Liver (tissue), 9 donors: ENCODE measurements around the gene SIGLEC1. TPM values are rescaled to one million over a fixed set of nuclear protein-coding genes. Genes with fewer than 3 reads are reported as not detected.

Source experiments
- DNase-seq: peaks from one replicate; pipeline ENCODE4 v3.0.0-alpha.2; 2017; ENCODE audit warnings: low spot score
- H3K27ac ChIP-seq, 2 donors: one replicate each; pipeline ENCODE4 v1.7.0; 2013; ENCODE audit warnings: inconsistent platforms in 2 of 2, low read length in 2 of 2, control low read depth in 1 of 2, low read depth in 1 of 2, mild to moderate bottlenecking in 1 of 2
- H3K27me3 ChIP-seq, 4 donors: one replicate each; pipeline versions ENCODE4 v1.6.1 to v1.7.0; 2013; ENCODE audit warnings: low read length in 3 of 4, inconsistent platforms in 1 of 4, mild to moderate bottlenecking in 1 of 4, moderate library complexity in 1 of 4; ENCODE audit not compliant: control insufficient read depth in 4 of 4, insufficient read depth in 4 of 4
- H3K36me3 ChIP-seq, 4 donors: one replicate each; pipeline versions ENCODE4 v1.6.1 to v1.7.0; 2013; ENCODE audit warnings: low read length in 3 of 4, mild to moderate bottlenecking in 3 of 4, low read depth in 1 of 4, moderate library complexity in 1 of 4; ENCODE audit not compliant: control insufficient read depth in 4 of 4, insufficient read depth in 3 of 4
- H3K4me1 ChIP-seq, 4 donors: one replicate each; pipeline versions ENCODE4 v1.6.1 to v1.7.0; 2013; ENCODE audit warnings: low read length in 3 of 4, mild to moderate bottlenecking in 3 of 4, moderate library complexity in 1 of 4; ENCODE audit not compliant: control insufficient read depth in 4 of 4, insufficient read depth in 4 of 4
- H3K4me3 ChIP-seq, 3 donors: one replicate each; pipeline versions ENCODE4 v1.6.1 to v1.7.0; 2013; ENCODE audit warnings: low read length in 3 of 3, control low read depth in 1 of 3, low read depth in 1 of 3, mild to moderate bottlenecking in 1 of 3
- H3K9ac ChIP-seq, 2 donors: one replicate each; pipeline ENCODE4 v1.7.0; 2013; ENCODE audit warnings: low read length in 2 of 2, mild to moderate bottlenecking in 2 of 2, moderate library complexity in 2 of 2, control low read depth in 1 of 2, low read depth in 1 of 2
- H3K9me3 ChIP-seq, 4 donors: one replicate each; pipeline versions ENCODE4 v1.6.1 to v1.7.0; 2013; ENCODE audit warnings: low read length in 3 of 4; ENCODE audit not compliant: control insufficient read depth in 4 of 4
- CTCF ChIP-seq: fragments of 150-350 bp; IDR thresholded peaks from 2 replicates; pipeline ENCODE4 v1.5.1; 2017; ENCODE audit warnings: improper control_type of control experiment, low read depth, low read length; ENCODE audit not compliant: missing input control
- EGR1 ChIP-seq, 2 donors: IDR thresholded peaks; 2 replicates each; pipeline ENCODE4 v1.6.1; 2016 to 2018; ENCODE audit warnings: antibody characterized with exemption in 2 of 2, low read depth in 2 of 2
- FOXA1 ChIP-seq: IDR thresholded peaks from 2 replicates; pipeline ENCODE4 v1.6.1; 2016; ENCODE audit warnings: antibody characterized with exemption
- HNF4A ChIP-seq, 2 donors: conservative IDR thresholded peaks; 2 replicates each; pipeline ENCODE4 v1.6.1; 2016; ENCODE audit warnings: antibody characterized with exemption in 2 of 2, mild to moderate bottlenecking in 2 of 2
- JUND ChIP-seq, 2 donors: IDR thresholded peaks; 2 replicates each; pipeline ENCODE4 v1.6.1; 2016; ENCODE audit warnings: antibody characterized with exemption in 2 of 2
- MAX ChIP-seq: IDR thresholded peaks from 2 replicates; pipeline ENCODE4 v1.6.1; 2016; ENCODE audit warnings: antibody characterized with exemption
- RAD21 ChIP-seq, 2 donors: IDR thresholded peaks; 2 replicates each; pipeline ENCODE4 v1.6.1; 2016; ENCODE audit warnings: antibody characterized with exemption in 2 of 2, mild to moderate bottlenecking in 2 of 2
- SP1 ChIP-seq: IDR thresholded peaks from 2 replicates; pipeline ENCODE4 v1.6.1; 2018; ENCODE audit warnings: antibody characterized with exemption, mild to moderate bottlenecking
- TAF1 ChIP-seq: conservative IDR thresholded peaks from 2 replicates; pipeline ENCODE4 v1.6.1; 2016; ENCODE audit warnings: antibody characterized with exemption, mild to moderate bottlenecking
- ZBTB33 ChIP-seq: IDR thresholded peaks from 2 replicates; pipeline ENCODE4 v1.6.1; 2016; ENCODE audit warnings: antibody characterized with exemption
- WGBS: extraction: QIAGEN DNeasy Blood & Tissue Kit; methylation state at CpG from one replicate; pipeline ENCODE4 v1.1.7; 2013; 5-methylcytosine and 5-hydroxymethylcytosine counted together
- polyA plus RNA-seq, 2 donors: library from polyadenylated mRNA; stranded (reverse) in 1 of 2; unstranded in 1 of 2; fragments of 200-250 nt in 1 of 2; fragments of >200 nt in 1 of 2; fragmentation: Nextera tagmentation in 1 of 2; extraction: Ambion mirVana in 1 of 2; gene quantifications; one replicate each; pipeline versions ENCODE4 v1.2.1 to v1.2.3, GENCODE V29; 2013 to 2015
- total RNA-seq, 2 donors: library from RNA; depleted of rRNA; stranded (reverse); fragments of >200 nt; gene quantifications; one replicate each; pipeline ENCODE4 v1.2.3, GENCODE V29; 2014
- donor health status: healthy.
- donor health status: healthy.
- donor health status: healthy.
- donor health status: healthy.
- donor health status: healthy.

Gene SIGLEC1
- total and polyA plus RNA-seq, 4 donors, result 2.3 to 7.8 (median 7.1) TPM

DNA sequence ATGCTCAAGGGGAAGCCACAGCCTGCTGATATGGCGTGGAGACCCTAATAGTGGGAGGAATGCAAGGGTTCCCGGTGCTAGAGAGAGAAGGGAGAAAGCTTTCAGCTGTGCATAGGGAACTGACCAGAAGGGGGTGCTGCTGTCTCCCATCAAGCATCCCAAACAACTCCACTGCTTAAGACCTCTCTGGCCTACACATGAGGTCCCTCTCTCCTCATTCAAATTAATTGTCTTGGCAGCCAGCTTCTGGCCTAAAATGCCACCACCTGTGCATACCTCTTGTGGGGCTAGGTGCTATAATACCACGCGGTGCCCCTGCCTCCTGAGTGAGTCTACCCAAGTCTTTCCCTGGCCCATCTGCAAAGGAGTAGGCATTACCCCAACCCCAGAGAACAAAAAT lies 40.7 kb upstream of the SIGLEC1 start:
- Histone ChIP-seq H3K4me1 (peaks cover 1 to 25% (median 15%) of the 10 kb centered on the region in 4 donors), H3K36me3 (peaks cover 0 to under 1% (median 0%) of the 10 kb centered on the region in 4 donors)
- WGBS, result 62% methylated on average over 4 of the region's 4 CpGs

GRCh38 chr20:3752386-3752759 lies 40.0 kb upstream of the SIGLEC1 start:
- Histone ChIP-seq H3K36me3 (no peaks in the 10 kb centered on the region), H3K9ac (no peak overlapping the region), H3K27me3 (no peaks in the 10 kb centered on the region), H3K9me3 (no peaks in the 10 kb centered on the region), H3K4me1 (peaks cover 1 to 25% (median 15%) of the 10 kb centered on the region in 4 donors), H3K27ac (no peak overlapping the region), H3K4me3 (peak overlapping the region; percentile 42 to 66 (median 43))
- no peak for DNase-seq
- TF ChIP-seq MAX (no peak), CTCF (no peak), FOXA1 (no peak), JUND (IDR thresholded peaks at IDR 0.05) (no peak), HNF4A (conservative IDR thresholded peaks at IDR 0.05) (peak in 1 of 2 donors; percentile 6), SP1 (no peak), RAD21 (IDR thresholded peaks at IDR 0.05) (no peak), EGR1 (IDR thresholded peaks at IDR 0.05; ENCODE audit: low read depth in 2 of 2) (no peak)
- WGBS, result 15% methylated on average over 13 of the region's 13 CpGs

More for the DNA sequence above, 40.7 kb upstream of the SIGLEC1 start:
- Histone ChIP-seq H3K9me3 (no peaks in the 10 kb centered on the region), H3K27me3 (no peaks in the 10 kb centered on the region), H3K4me3 (no peak overlapping the region), H3K27ac (no peak overlapping the region), H3K9ac (no peak overlapping the region)
- DNase-seq, result peak; percentile 76
- TF ChIP-seq RAD21 (IDR thresholded peaks at IDR 0.05), result peak; percentile 77 to 82
- TF ChIP-seq TAF1, result no peak
- TF ChIP-seq CTCF, result peak; percentile 53
- TF ChIP-seq ZBTB33, result no peak
